Measurements from ENCODE around the gene PAFAH1B1. TPM values are rescaled to one million over a fixed set of nuclear protein-coding genes. Genes with fewer than 3 reads are reported as not detected.
A peak's percentile ranks its signal among the peaks of the same experiment; 100 is the strongest.

The PAFAH1B1 gene
- total RNA-seq, 1 experiment from 2014 or later, result 114 TPM

GRCh38 chr17:2694381-2695242 is 101.2 kb downstream of the PAFAH1B1 start (continued):
- TF ChIP-seq, protein P1, sequence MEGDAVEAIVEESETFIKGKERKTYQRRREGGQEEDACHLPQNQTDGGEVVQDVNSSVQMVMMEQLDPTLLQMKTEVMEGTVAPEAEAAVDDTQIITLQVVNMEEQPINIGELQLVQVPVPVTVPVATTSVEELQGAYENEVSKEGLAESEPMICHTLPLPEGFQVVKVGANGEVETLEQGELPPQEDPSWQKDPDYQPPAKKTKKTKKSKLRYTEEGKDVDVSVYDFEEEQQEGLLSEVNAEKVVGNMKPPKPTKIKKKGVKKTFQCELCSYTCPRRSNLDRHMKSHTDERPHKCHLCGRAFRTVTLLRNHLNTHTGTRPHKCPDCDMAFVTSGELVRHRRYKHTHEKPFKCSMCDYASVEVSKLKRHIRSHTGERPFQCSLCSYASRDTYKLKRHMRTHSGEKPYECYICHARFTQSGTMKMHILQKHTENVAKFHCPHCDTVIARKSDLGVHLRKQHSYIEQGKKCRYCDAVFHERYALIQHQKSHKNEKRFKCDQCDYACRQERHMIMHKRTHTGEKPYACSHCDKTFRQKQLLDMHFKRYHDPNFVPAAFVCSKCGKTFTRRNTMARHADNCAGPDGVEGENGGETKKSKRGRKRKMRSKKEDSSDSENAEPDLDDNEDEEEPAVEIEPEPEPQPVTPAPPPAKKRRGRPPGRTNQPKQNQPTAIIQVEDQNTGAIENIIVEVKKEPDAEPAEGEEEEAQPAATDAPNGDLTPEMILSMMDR (IDR thresholded peaks at IDR 0.05), result no peak

- ATAC-seq (no peak), DNase-seq (ENCODE audit: low spot score) (peak; percentile 9)
- H3K9me3 Mint-ChIP-seq, result no peaks in the 10 kb centered on the region
- POLR2A ChIA-PET, result no interaction called here
- no peak overlapping the region for H3K27ac Mint-ChIP-seq
- TF ChIP-seq STAT6 (CRISPR knock-in tag; conservative IDR thresholded peaks at IDR 0.05; ENCODE audit: low read depth), result no peak
- TF ChIP-seq, protein P2, sequence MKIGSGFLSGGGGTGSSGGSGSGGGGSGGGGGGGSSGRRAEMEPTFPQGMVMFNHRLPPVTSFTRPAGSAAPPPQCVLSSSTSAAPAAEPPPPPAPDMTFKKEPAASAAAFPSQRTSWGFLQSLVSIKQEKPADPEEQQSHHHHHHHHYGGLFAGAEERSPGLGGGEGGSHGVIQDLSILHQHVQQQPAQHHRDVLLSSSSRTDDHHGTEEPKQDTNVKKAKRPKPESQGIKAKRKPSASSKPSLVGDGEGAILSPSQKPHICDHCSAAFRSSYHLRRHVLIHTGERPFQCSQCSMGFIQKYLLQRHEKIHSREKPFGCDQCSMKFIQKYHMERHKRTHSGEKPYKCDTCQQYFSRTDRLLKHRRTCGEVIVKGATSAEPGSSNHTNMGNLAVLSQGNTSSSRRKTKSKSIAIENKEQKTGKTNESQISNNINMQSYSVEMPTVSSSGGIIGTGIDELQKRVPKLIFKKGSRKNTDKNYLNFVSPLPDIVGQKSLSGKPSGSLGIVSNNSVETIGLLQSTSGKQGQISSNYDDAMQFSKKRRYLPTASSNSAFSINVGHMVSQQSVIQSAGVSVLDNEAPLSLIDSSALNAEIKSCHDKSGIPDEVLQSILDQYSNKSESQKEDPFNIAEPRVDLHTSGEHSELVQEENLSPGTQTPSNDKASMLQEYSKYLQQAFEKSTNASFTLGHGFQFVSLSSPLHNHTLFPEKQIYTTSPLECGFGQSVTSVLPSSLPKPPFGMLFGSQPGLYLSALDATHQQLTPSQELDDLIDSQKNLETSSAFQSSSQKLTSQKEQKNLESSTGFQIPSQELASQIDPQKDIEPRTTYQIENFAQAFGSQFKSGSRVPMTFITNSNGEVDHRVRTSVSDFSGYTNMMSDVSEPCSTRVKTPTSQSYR (CRISPR knock-in tag; IDR thresholded peaks at IDR 0.05), result no peak
- no peak for TF ChIP-seq ZNF317 (CRISPR knock-in tag; IDR thresholded peaks at IDR 0.05; ENCODE audit: borderline replicate concordance, low read depth)
- no peak for TF ChIP-seq MYBL2 (CRISPR knock-in tag; IDR thresholded peaks at IDR 0.05)
- TF ChIP-seq ZNF532 (CRISPR knock-in tag; IDR thresholded peaks at IDR 0.05; ENCODE audit: borderline replicate concordance), result no peak
- TF ChIP-seq ZNF671 (CRISPR knock-in tag; IDR thresholded peaks at IDR 0.05), result no peak
- TF ChIP-seq FOXK1 (CRISPR knock-in tag; IDR thresholded peaks at IDR 0.05), result no peak
- TF ChIP-seq ZNF396 (CRISPR knock-in tag; IDR thresholded peaks at IDR 0.05; ENCODE audit: borderline replicate concordance), result no peak
- TF ChIP-seq, protein P3, sequence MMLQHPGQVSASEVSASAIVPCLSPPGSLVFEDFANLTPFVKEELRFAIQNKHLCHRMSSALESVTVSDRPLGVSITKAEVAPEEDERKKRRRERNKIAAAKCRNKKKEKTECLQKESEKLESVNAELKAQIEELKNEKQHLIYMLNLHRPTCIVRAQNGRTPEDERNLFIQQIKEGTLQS (CRISPR knock-in tag; conservative IDR thresholded peaks at IDR 0.05), result no peak
- no peak for TF ChIP-seq TCF7 (CRISPR knock-in tag; IDR thresholded peaks at IDR 0.05; ENCODE audit: low read depth)
- no peaks in the 10 kb centered on the region for H3K27me3 Mint-ChIP-seq (ENCODE audit: low read depth)
- peaks cover 12% of the 10 kb centered on the region; the same call in 1 of the 2 replicates for H3K36me3 Mint-ChIP-seq
- CTCF ChIA-PET, result interaction anchor here (1.0 to 2.3 kb wide), 4 partner anchors 11 to 313 kb away, joined by 3 to 6 read pairs (median 4); no protein-coding TSS in a partner anchor
- H3K4me1 Mint-ChIP-seq, result no peaks in the 10 kb centered on the region
- no peak overlapping the region for H3K4me3 Mint-ChIP-seq
These were observed 101.9 kb downstream of the PAFAH1B1 start for GRCh38 chr17:2695243-2695960.

Measured in WTC11 (cell line).